Effector memory CD4-positive, alpha-beta T cell (primary cell): ENCODE data around the gene CDYL.

ENCODE experiments used
- DNase-seq, 3 donors: peaks; one replicate each; pipeline ENCODE4 v3.0.0-alpha.2; 2020
- H3K27ac ChIP-seq: 2 replicates; pipeline ENCODE4 v1.7.0; 2013; ENCODE audit warnings: mild to moderate bottlenecking, low read length, moderate library complexity; ENCODE audit not compliant: insufficient read depth, poor library complexity, severe bottlenecking
- H3K27me3 ChIP-seq: replicated peaks from 2 replicates; pipeline ENCODE4 v1.7.0; 2013; ENCODE audit warnings: mild to moderate bottlenecking, low read length; ENCODE audit not compliant: insufficient read depth, control insufficient read depth, poor library complexity, severe bottlenecking
- H3K36me3 ChIP-seq: 2 replicates; pipeline ENCODE4 v1.7.0; 2013; ENCODE audit warnings: mild to moderate bottlenecking, low read length, moderate library complexity; ENCODE audit not compliant: control insufficient read depth, insufficient read depth
- H3K4me1 ChIP-seq: 2 replicates; pipeline ENCODE4 v1.7.0; 2013; ENCODE audit warnings: low read length, mild to moderate bottlenecking; ENCODE audit not compliant: control insufficient read depth, insufficient read depth, poor library complexity, severe bottlenecking
- H3K4me3 ChIP-seq: 2 replicates; pipeline ENCODE4 v1.7.0; 2013; ENCODE audit warnings: low read length, low read depth, mild to moderate bottlenecking; ENCODE audit not compliant: insufficient read depth, poor library complexity, severe bottlenecking
- H3K9me3 ChIP-seq: 2 replicates; pipeline ENCODE4 v1.7.0; 2013; ENCODE audit warnings: mild to moderate bottlenecking, low read length, moderate library complexity; ENCODE audit not compliant: control insufficient read depth

CDYL gene

DNA sequence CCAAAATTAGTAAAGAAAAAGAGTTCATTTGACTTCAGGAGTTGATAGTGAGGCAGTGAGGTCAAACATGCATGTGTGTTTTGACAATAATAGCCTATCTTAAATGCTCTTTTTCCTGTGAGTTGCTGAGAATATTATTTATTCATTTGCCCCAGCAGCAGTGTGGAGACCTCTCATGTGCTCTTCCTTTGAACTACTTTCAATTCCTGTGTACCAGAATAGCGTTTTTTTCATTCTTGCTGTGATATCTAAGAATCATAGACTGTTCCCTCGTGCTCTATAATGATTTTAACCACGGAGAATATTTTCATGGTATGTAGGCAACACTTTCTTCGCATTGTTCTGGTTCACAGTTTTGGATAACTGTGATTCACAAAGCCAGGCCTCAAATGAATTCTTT is 5.2 kb downstream of the CDYL start:
- H3K27me3 ChIP-seq: no peaks in the 10 kb centered on the region
- DNase-seq: no peak
- H3K36me3 ChIP-seq: no peaks in the 10 kb centered on the region
- H3K27ac ChIP-seq: no peak overlapping the region
- H3K4me3 ChIP-seq: peak overlapping the region; percentile 2
- H3K4me1 ChIP-seq: peaks cover 8% of the 10 kb centered on the region
- no peaks in the 10 kb centered on the region for H3K9me3 ChIP-seq

DNA sequence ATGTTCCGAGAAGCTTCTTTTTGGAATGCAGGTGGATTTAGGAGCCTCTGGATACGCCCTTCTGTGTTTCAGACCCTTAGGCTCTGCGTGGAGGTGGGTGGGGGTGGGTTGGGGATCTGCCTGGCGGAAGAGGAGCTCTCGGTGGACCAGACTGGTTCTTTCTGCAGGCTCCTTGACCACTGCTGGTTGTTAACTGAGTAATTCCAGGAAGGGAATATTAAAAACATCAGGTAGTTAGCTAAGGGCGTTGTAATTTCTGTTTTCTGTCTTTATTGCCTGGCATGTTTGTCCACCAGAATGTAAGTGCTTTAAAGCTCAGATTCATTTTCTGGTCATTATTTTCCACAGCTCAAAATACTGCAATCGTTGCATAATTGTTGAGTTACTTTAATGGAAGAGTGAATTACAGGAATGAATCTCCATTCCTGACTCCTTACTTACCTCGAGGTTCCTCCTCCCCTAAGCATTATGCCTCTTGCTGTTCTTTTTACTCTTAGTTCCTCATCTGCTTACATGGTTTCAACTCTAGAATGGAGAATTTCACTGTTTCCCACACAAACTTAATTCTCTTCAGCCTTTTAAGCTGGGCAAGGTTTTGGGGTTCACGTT is 5.9 kb downstream of the CDYL start:
- DNase-seq: no peak
- no peaks in the 10 kb centered on the region for H3K36me3 ChIP-seq
- H3K27me3 ChIP-seq: no peaks in the 10 kb centered on the region
- peaks cover 8% of the 10 kb centered on the region for H3K4me1 ChIP-seq
- no peaks in the 10 kb centered on the region for H3K9me3 ChIP-seq
- no peak overlapping the region for H3K27ac ChIP-seq
- H3K4me3 ChIP-seq: no peak overlapping the region

DNA sequence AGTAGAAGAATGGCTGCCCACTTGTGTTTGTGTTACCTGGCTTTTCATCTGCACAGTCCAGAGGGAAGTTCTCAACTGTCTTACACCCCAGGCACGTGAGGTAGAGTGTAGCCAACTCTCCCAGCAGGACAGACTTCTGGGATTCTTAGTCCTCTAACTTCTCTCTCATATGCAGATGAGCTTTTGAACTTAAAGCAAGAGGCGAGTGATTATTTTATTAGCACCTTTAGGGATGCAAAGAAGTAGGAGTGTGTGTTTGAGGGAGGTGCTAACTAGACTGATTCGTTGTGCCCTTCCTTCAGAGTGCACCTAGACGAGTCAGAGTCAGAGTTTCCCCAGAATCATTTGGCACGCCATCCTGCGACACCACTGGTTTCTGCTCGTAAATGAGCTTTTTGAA is 10.8 kb downstream of the CDYL start:
- no peak for DNase-seq
- Histone ChIP-seq H3K36me3 (no peaks in the 10 kb centered on the region), H3K9me3 (no peaks in the 10 kb centered on the region), H3K27ac (no peak overlapping the region), H3K4me3 (no peak overlapping the region), H3K27me3 (no peaks in the 10 kb centered on the region), H3K4me1 (peaks cover 4% of the 10 kb centered on the region)

DNA sequence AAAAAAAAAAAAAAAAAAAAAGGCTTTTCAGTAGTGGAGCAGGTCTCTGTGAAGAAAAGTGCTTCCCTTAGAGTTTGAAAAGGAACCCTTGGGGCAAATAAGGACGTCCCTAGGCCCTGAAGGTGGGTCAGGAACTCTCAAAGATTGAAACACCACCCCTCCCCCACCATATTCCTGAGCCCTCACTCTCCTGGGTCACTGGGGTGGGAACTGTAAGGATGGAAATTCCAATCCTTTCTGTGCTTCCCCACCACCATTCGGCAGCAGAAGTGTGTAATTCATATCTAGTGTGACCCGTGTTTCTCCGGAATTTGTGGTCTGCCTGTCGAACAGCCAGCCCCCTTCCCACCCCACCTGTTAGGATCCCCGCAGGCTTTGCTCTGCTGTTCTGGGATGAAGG is 12.3 kb downstream of the CDYL start:
- H3K27me3 ChIP-seq: no peaks in the 10 kb centered on the region
- H3K4me3 ChIP-seq: no peak overlapping the region
- no peak overlapping the region for H3K27ac ChIP-seq
- peaks cover 4% of the 10 kb centered on the region for H3K4me1 ChIP-seq
- H3K36me3 ChIP-seq: no peaks in the 10 kb centered on the region
- no peak for DNase-seq
- H3K9me3 ChIP-seq: no peaks in the 10 kb centered on the region

DNA sequence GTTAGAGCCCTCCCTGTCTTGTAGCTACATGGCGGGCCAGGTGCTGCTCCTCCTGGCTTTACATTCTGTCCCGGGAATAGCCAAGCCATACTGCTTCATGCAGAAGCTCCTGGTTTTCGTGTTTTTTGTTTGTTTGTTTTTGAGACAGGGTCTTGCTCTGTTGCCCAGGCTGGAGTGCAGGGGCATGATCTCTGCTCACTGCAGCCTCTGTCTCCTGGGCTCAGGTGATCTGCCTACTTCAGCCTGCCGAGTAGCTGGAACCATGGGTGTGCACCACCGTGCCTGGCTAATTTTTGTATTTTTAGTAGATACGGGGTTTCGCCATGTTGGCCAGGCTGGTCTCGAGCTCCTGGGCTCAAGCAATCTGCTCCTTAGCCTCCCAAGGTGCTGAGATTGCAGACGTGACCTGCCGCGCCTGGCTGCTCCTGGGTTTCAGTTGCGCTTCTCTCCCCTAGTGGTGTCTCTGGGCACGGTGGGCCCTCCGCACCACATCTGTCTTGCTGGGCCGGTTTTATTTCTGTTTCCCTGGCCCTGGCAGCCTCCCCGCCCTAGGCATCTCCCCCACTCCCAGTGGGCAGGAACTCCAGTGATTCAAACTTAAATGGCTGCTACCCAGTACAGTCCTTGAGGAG is 12.9 kb downstream of the CDYL start:
- no peaks in the 10 kb centered on the region for H3K9me3 ChIP-seq
- H3K36me3 ChIP-seq: no peaks in the 10 kb centered on the region
- H3K27ac ChIP-seq: no peak overlapping the region
- no peak overlapping the region for H3K4me3 ChIP-seq
- H3K27me3 ChIP-seq: no peaks in the 10 kb centered on the region
- H3K4me1 ChIP-seq: peaks cover 4% of the 10 kb centered on the region
- no peak for DNase-seq

DNA sequence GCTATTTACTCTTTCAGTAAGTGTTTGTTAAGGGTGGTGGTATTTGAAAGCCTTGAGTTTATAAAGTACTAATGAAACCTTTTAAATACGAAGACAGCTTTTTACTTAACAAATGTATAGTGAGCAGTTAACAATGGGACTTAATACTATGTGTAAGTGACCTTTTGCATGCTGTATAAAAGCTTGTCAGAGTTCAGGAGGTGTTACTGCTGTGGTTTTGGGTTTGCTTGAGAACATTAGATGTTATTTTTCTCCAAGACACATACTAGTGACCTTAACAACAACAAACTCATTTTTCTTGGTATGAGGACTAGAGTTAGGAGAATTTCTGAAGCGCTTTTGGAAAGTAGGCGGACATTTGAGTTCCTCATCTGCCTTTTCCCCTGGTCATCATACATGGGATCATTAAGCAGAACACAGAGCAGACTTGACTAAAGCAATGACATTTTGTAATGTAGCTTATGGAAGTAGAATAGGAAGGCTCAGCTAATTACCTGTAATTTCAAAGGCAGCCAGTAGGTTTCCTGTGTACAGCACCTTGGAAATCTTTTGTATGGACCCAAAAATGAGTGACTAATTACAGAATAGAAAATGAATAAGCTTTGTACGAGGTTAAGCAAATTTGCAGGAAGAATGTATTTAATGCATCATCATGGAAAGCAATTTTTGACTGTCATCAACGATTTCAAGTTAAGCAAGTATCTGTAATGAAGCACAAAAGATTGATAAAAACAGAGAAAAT is 14.1 kb downstream of the CDYL start:
- Histone ChIP-seq H3K9me3 (no peaks in the 10 kb centered on the region), H3K4me1 (peaks cover 4% of the 10 kb centered on the region), H3K27ac (no peak overlapping the region), H3K36me3 (no peaks in the 10 kb centered on the region), H3K27me3 (no peaks in the 10 kb centered on the region), H3K4me3 (no peak overlapping the region)
- no peak for DNase-seq

DNA sequence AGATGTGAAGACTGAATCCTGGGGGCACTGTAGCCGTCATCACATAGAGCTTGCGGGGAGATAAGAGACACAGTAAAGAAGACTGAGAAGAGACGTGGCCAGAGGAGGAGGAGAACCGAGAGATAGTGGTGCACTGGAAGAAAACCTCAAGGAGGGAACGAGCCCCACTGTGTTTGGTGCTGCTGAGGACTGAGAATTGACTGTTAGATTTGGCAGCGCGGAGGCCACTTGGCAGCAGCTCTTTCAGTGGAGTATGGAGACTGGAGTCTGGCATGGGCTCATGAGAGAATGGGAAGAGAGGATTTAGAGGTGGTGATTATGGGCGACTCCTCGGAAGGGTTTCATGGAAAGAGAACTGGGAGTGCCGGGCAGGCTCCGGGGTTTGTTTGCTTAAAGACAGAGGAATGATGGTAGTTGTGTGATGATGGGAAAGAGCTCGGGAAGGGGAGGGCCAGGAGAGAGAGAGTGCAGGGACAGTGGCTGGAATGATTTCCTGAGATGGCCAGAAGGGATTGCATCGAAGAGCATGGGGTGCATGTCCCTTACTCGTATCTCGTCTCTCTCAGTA is 18.0 kb downstream of the CDYL start:
- Histone ChIP-seq H3K9me3 (no peaks in the 10 kb centered on the region), H3K4me3 (no peak overlapping the region), H3K27ac (no peak overlapping the region), H3K4me1 (no peaks in the 10 kb centered on the region), H3K27me3 (no peaks in the 10 kb centered on the region), H3K36me3 (no peaks in the 10 kb centered on the region)
- DNase-seq: no peak

DNA sequence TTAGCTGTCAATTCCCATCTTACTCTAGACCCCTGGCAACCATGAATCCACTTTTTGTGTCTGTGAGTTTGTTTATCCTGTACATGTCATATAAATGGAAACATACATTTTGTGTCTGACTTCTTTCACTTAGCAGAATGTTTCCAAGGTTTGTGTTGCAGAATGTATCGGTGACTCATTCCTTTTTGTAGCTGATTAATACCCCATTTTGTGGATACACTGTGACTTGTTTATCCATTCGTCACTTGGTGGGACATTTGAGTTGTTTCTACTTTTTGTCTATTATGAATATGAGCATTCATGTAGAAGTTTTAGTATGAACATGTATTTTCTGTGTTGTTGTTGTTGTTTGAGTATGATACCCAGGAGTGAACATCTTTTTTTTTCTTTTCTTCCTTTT is 21.4 kb downstream of the CDYL start:
- peaks cover 6% of the 10 kb centered on the region for H3K4me1 ChIP-seq
- DNase-seq: no peak

DNA sequence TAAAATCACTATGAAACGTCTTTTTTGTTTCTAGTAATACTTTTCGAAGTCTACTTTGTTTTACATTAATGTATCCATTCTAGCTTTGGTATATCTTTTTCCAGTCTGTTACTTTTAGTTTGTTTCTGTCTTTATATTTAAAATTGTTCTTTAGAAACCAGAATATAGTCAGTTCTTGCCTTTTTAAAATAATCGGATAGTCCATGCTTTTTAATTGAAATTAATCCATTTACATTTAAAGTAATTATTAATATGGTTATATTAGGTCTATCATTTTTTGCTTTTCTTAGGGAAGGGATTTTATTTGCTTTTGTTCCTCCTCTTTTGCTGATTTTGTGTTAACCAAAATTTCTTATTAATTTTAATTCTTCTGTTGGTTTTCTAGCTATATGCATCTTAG is 23.7 kb downstream of the CDYL start:
- no peak overlapping the region for H3K4me3 ChIP-seq
- DNase-seq: no peak
- no peaks in the 10 kb centered on the region for H3K27me3 ChIP-seq
- peaks cover 6% of the 10 kb centered on the region for H3K4me1 ChIP-seq
- no peaks in the 10 kb centered on the region for H3K36me3 ChIP-seq
- H3K9me3 ChIP-seq: no peaks in the 10 kb centered on the region
- no peak overlapping the region for H3K27ac ChIP-seq

More for the DNA sequence above, 21.4 kb downstream of the CDYL start:
- Histone ChIP-seq H3K36me3 (no peaks in the 10 kb centered on the region), H3K27me3 (no peaks in the 10 kb centered on the region), H3K27ac (no peak overlapping the region), H3K9me3 (no peaks in the 10 kb centered on the region), H3K4me3 (no peak overlapping the region)

DNA sequence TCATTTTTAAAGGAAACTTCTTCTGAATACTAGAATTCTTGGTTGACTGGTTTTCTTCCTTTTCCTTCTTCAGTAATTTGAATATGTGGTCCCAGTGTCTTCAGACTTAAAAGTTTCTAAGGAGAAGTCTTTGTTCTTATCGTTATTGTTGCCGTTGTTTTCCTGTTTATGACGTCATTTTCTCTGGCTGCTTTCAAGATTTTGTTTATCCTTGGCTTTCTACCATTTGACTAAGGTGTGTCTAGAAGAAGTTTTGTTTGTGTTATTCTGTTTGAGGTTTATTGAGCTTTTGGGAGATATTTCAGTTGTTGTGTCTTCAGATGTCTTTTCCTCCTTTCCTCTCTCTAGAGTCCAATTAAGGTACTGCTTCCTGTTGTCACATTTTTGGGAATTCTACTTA is 24.5 kb downstream of the CDYL start:
- Histone ChIP-seq H3K36me3 (no peaks in the 10 kb centered on the region), H3K27ac (no peak overlapping the region), H3K4me1 (peaks cover 7% of the 10 kb centered on the region), H3K9me3 (no peaks in the 10 kb centered on the region), H3K4me3 (no peak overlapping the region), H3K27me3 (no peaks in the 10 kb centered on the region)
- DNase-seq: no peak
